Colonic mucosa (tissue), 4 donors: ENCODE data around the gene SOHLH1. TPM values are rescaled to one million over a fixed set of nuclear protein-coding genes. Genes with fewer than 3 reads are reported as not detected.

ENCODE experiments used
- DNase-seq: peaks from one replicate; pipeline ENCODE4 v3.0.0-alpha.2; 2020
- H3K27ac ChIP-seq: fragments of 200-600 bp; one replicate; pipeline ENCODE4 v1.8.0; 2021
- H3K27me3 ChIP-seq: fragments of 200-600 bp; one replicate; pipeline ENCODE4 v1.8.0; 2021
- H3K36me3 ChIP-seq: fragments of 200-600 bp; one replicate; pipeline ENCODE4 v1.8.0; 2021
- H3K4me1 ChIP-seq: fragments of 200-600 bp; one replicate; pipeline ENCODE4 v1.8.0; 2021; ENCODE audit warnings: mild to moderate bottlenecking
- H3K4me3 ChIP-seq: fragments of 200-600 bp; one replicate; pipeline ENCODE4 v1.8.0; 2021
- H3K9ac ChIP-seq, 2 donors: one replicate each; pipeline ENCODE4 v1.7.0; 2013; ENCODE audit warnings: control low read depth in 2 of 2, low read depth in 2 of 2, low read length in 2 of 2
- H3K9me3 ChIP-seq: fragments of 200-600 bp; one replicate; pipeline ENCODE4 v1.8.0; 2021
- CTCF ChIP-seq: fragments of 200-600 bp; IDR thresholded peaks from one replicate; pipeline ENCODE4 v1.8.0; 2022; ENCODE audit warnings: antibody characterized with exemption, mild to moderate bottlenecking
- intact Hi-C: fragments of 100-400 bp; cut with DNase I; formaldehyde crosslinking; loops from one replicate; pipeline ENCODE4 v1.14.1; 2022
- total RNA-seq, 2 donors: library from RNA; stranded (reverse); fragmentation: NEBNext Ultra II Directional in 1 of 2; extraction: Animal tissue kit (Norgen Biotek cat#: 25700) in 1 of 2; gene quantifications; one replicate each; pipeline ENCODE4 v1.2.1, GENCODE V29; 2021
- donor health status: healthy.
- donor health status: DM: no; HTN: no; CAD: no.
- donor health status: DM: no; HTN: no; CAD: no.

SOHLH1 gene
- total RNA-seq, 2 donors from 2014 or later = not detected

GRCh38 chr9:135712613-135713295 lies 13.5 kb upstream of the SOHLH1 start:
- no peaks in the 10 kb centered on the region for H3K4me1 ChIP-seq
- H3K27me3 ChIP-seq = peaks cover 5% of the 10 kb centered on the region
- H3K4me3 ChIP-seq = no peak overlapping the region
- no peak overlapping the region for H3K9ac ChIP-seq
- TF ChIP-seq CTCF = no peak
- no peaks in the 10 kb centered on the region for H3K9me3 ChIP-seq
- intact Hi-C loops = no loop called here
- no peak for DNase-seq
- H3K27ac ChIP-seq = no peak overlapping the region
- no peaks in the 10 kb centered on the region for H3K36me3 ChIP-seq

- TF ChIP-seq CTCF = no peak
- no peaks in the 10 kb centered on the region for H3K36me3 ChIP-seq
- no peak overlapping the region for H3K27ac ChIP-seq
- no peaks in the 10 kb centered on the region for H3K4me1 ChIP-seq
- H3K9me3 ChIP-seq = no peaks in the 10 kb centered on the region
- no peak for DNase-seq
- intact Hi-C loops = no loop called here
- H3K4me3 ChIP-seq = no peak overlapping the region
- no peak overlapping the region for H3K9ac ChIP-seq
- peaks cover 5% of the 10 kb centered on the region for H3K27me3 ChIP-seq
These were observed 12.6 kb upstream of the SOHLH1 start for GRCh38 chr9:135711881-135712280.

GRCh38 chr9:135711391-135711790 lies 12.1 kb upstream of the SOHLH1 start:
- Histone ChIP-seq H3K9me3 (no peaks in the 10 kb centered on the region), H3K4me1 (no peaks in the 10 kb centered on the region), H3K27me3 (peaks cover 5% of the 10 kb centered on the region), H3K9ac (no peak overlapping the region), H3K36me3 (no peaks in the 10 kb centered on the region), H3K27ac (no peak overlapping the region), H3K4me3 (no peak overlapping the region)
- DNase-seq = no peak
- no peak for TF ChIP-seq CTCF
- intact Hi-C loops = no loop called here

- no peak for DNase-seq
- Histone ChIP-seq H3K4me3 (no peak overlapping the region), H3K9ac (no peak overlapping the region), H3K9me3 (no peaks in the 10 kb centered on the region), H3K27ac (no peak overlapping the region), H3K4me1 (no peaks in the 10 kb centered on the region), H3K27me3 (peaks cover 4% of the 10 kb centered on the region), H3K36me3 (no peaks in the 10 kb centered on the region)
- no peak for TF ChIP-seq CTCF
- intact Hi-C loops = no loop called here
These were observed 8.9 kb upstream of the SOHLH1 start for GRCh38 chr9:135708164-135708563.

- intact Hi-C loops = no loop called here
- TF ChIP-seq CTCF = no peak
- Histone ChIP-seq H3K9me3 (no peaks in the 10 kb centered on the region), H3K36me3 (no peaks in the 10 kb centered on the region), H3K27ac (no peak overlapping the region), H3K9ac (no peak overlapping the region), H3K4me3 (no peak overlapping the region), H3K4me1 (no peaks in the 10 kb centered on the region), H3K27me3 (peaks cover 10% of the 10 kb centered on the region)
- no peak for DNase-seq
These were observed 8.2 kb upstream of the SOHLH1 start for GRCh38 chr9:135707252-135708138.
